ENCODE results near the gene WIPI1. TPM values are rescaled to one million over a fixed set of nuclear protein-coding genes. Genes with fewer than 3 reads are reported as not detected.
A peak's percentile ranks its signal among the peaks of the same experiment; 100 is the strongest.

Gene WIPI1
- total RNA-seq, 1 experiment from 2014 or later, result 29.3 TPM

GRCh38 chr17:68457539-68458259, 403 bp upstream of the WIPI1 start (continued):
- TF ChIP-seq ARID4B (CRISPR knock-in tag; IDR thresholded peaks at IDR 0.05; ENCODE audit: borderline replicate concordance), result peak; percentile 92; the same call in 1 of the 2 replicates

GRCh38 chr17:68456339-68457167, 743 bp downstream of the WIPI1 start:
- peak overlapping the region; percentile 95 for H3K4me3 Mint-ChIP-seq
- ChIA-PET CTCF (interaction anchor here (0.6 to 5.8 kb wide), 17 partner anchors 10 to 280 kb away, joined by 3 to 33 read pairs (median 4); partner anchors contain the start of gene AMZ2), POLR2A (interaction anchor here (0.6 to 2.8 kb wide), 3 partner anchors 56 to 421 kb away, joined by 3 to 14 read pairs (median 5); partner anchors contain the start of genes KPNA2 and PRKAR1A)
- H3K9me3 Mint-ChIP-seq, result no peaks in the 10 kb centered on the region
- H3K36me3 Mint-ChIP-seq, result peaks cover 2% of the 10 kb centered on the region
- TF ChIP-seq FOXK1 (CRISPR knock-in tag; IDR thresholded peaks at IDR 0.05) (0 out of 2 replicates have a peak, but pooled peaks have one; percentile 36), ZNF281 (CRISPR knock-in tag; IDR thresholded peaks at IDR 0.05) (no peak), PRDM15 (CRISPR knock-in tag; IDR thresholded peaks at IDR 0.05) (no peak)
- H3K27me3 Mint-ChIP-seq (ENCODE audit: low read depth), result peaks cover 7% of the 10 kb centered on the region; the same call in 1 of the 2 replicates
- peaks cover 56% of the 10 kb centered on the region for H3K4me1 Mint-ChIP-seq
- H3K27ac Mint-ChIP-seq, result peak overlapping the region; percentile 93
- ATAC-seq, result peak; percentile 70
- peak; percentile 72 for DNase-seq (ENCODE audit: low spot score)

- no peak for DNase-seq (ENCODE audit: low spot score)
- H3K36me3 Mint-ChIP-seq, result peaks cover 4% of the 10 kb centered on the region
- peaks cover 50% of the 10 kb centered on the region for H3K4me1 Mint-ChIP-seq
- ChIA-PET POLR2A (interaction anchor here (2.8 kb wide), 1 partner anchor 56 kb away, joined by 14 read pairs; the partner anchor contains the start of gene PRKAR1A), CTCF (interaction anchor here (0.8 to 5.8 kb wide), 8 partner anchors 11 to 255 kb away, joined by 3 to 33 read pairs (median 5); no protein-coding TSS in a partner anchor)
- no peak for ATAC-seq
- peak overlapping the region; percentile 95 for H3K4me3 Mint-ChIP-seq
- H3K27me3 Mint-ChIP-seq (ENCODE audit: low read depth), result peaks cover 7% of the 10 kb centered on the region; the same call in 1 of the 2 replicates
- no peaks in the 10 kb centered on the region for H3K9me3 Mint-ChIP-seq
- H3K27ac Mint-ChIP-seq, result peak overlapping the region; percentile 93
- TF ChIP-seq SMAD4 (CRISPR knock-in tag; IDR thresholded peaks at IDR 0.05), result no peak
- no peak for TF ChIP-seq FOXK1 (CRISPR knock-in tag; IDR thresholded peaks at IDR 0.05)
- TF ChIP-seq CTCF (IDR thresholded peaks at IDR 0.05), result no peak
- TF ChIP-seq ZNF423 (CRISPR knock-in tag; IDR thresholded peaks at IDR 0.05), result no peak
- TF ChIP-seq ATF1 (CRISPR knock-in tag; IDR thresholded peaks at IDR 0.05), result no peak
- TF ChIP-seq ZNF138 (CRISPR knock-in tag; conservative IDR thresholded peaks at IDR 0.05), result no peak
- no peak for TF ChIP-seq ZSCAN18 (CRISPR knock-in tag; IDR thresholded peaks at IDR 0.05)
- no peak for TF ChIP-seq NFYB (CRISPR knock-in tag; conservative IDR thresholded peaks at IDR 0.05; ENCODE audit: low read depth)
- TF ChIP-seq ZNF317 (CRISPR knock-in tag; IDR thresholded peaks at IDR 0.05; ENCODE audit: borderline replicate concordance, low read depth), result no peak
- TF ChIP-seq USF2 (CRISPR knock-in tag; IDR thresholded peaks at IDR 0.05), result no peak
These were observed 1.4 kb downstream of the WIPI1 start for GRCh38 chr17:68455901-68456338.

Measured in WTC11 (cell line).